Measurements from ENCODE around the gene RPS16. TPM values are rescaled to one million over a fixed set of nuclear protein-coding genes. Genes with fewer than 3 reads are reported as not detected.

RPS16 gene
- total and polyA plus RNA-seq, 2 of the 8 experiments (the other 6 are each of a cell fraction or from before 2014, with no cell fraction given), result 2,433 to 7,810 TPM

- Histone ChIP-seq H3K23me2 (ENCODE audit: low read depth, low read length) (peaks cover 3% of the 10 kb centered on the region; the same call in 1 of the 2 replicates), H3K9me3 (ENCODE audit: insufficient read depth in 2 of 2, low read depth in 1 of 2, low read length in 1 of 2) (no peaks in the 10 kb centered on the region), H3K27ac (ENCODE audit: low read depth, low read length) (no peak overlapping the region), H3K36me3 (ENCODE audit: control insufficient read depth in 2 of 4, insufficient read depth in 4 of 4, low read length in 3 of 4) (peaks cover 17 to 55% (median 40%) of the 10 kb centered on the region in 4 experiments), H3K4ac (replicated peaks; ENCODE audit: insufficient read length, low read depth, low read length) (no peak overlapping the region), H3K4me2 (ENCODE audit: insufficient read depth in 1 of 2, low read depth in 2 of 2, low read length in 2 of 2) (no peak overlapping the region), H3K79me2 (ENCODE audit: control insufficient read depth in 1 of 2, insufficient read depth in 2 of 2, low read length in 2 of 2) (peaks cover 0 to 3% of the 10 kb centered on the region in 2 experiments; a peak in 1 of 4 replicates), H3K56ac (replicated peaks; ENCODE audit: insufficient read length, low read depth, low read length) (no peak overlapping the region), H2BK20ac (ENCODE audit: low read length) (no peak overlapping the region), H4K5ac (ENCODE audit: insufficient read length, low read depth, low read length) (no peak overlapping the region), H2BK15ac (ENCODE audit: low read length) (no peak overlapping the region), H4K8ac (ENCODE audit: extremely low read depth, insufficient read depth, low read length) (no peak overlapping the region), H2AFZ (ENCODE audit: low read length) (no peak overlapping the region), H2BK120ac (replicated peaks; ENCODE audit: low read depth, low read length) (no peak overlapping the region), H3K4me3 (ENCODE audit: extremely low read depth in 1 of 4, insufficient read depth in 2 of 4, low read depth in 3 of 4, low read length in 4 of 4) (no peak overlapping the region), H2AK5ac (ENCODE audit: low read depth, low read length) (no peak overlapping the region), H4K91ac (replicated peaks; ENCODE audit: insufficient read length, low read length) (no peak overlapping the region), H3K27me3 (replicated peaks in 1 of 4; ENCODE audit: control insufficient read depth in 3 of 4, extremely low read depth in 1 of 4, insufficient read depth in 3 of 4, low read length in 3 of 4) (no peaks in the 10 kb centered on the region), H2BK12ac (ENCODE audit: low read depth, low read length) (no peak overlapping the region), H3K18ac (ENCODE audit: extremely low read depth, low read length) (no peak overlapping the region), H4K20me1 (replicated peaks in 1 of 2; ENCODE audit: control insufficient read depth in 1 of 2, insufficient read depth in 2 of 2, low read length in 2 of 2) (peaks cover 5 to 13% of the 10 kb centered on the region in 2 experiments), H3K14ac (ENCODE audit: insufficient read length) (no peak overlapping the region), H3K23ac (ENCODE audit: insufficient read length) (no peak overlapping the region), H3K4me1 (replicated peaks in 1 of 4; ENCODE audit: control insufficient read depth in 3 of 4, insufficient read depth in 4 of 4, low read length in 3 of 4) (no peaks in the 10 kb centered on the region; a peak in 1 of 7 replicates), H2BK5ac (ENCODE audit: low read depth, low read length) (no peak overlapping the region), H3K9ac (replicated peaks in 1 of 4; ENCODE audit: extremely low read depth in 1 of 4, low read depth in 3 of 4, low read length in 3 of 4) (no peak overlapping the region), H3K79me1 (ENCODE audit: low read depth, low read length) (no peaks in the 10 kb centered on the region; the same call in 1 of the 2 replicates)
- 92% methylated on average over 11 of the region's 15 CpGs; no CpG with 5 or more reads in 1 of the 2 experiments for WGBS, 2 experiments (ENCODE audit: extremely low coverage in 1 of 2, insufficient coverage in 1 of 2, insufficient read length in 1 of 2, insufficient replicate concordance in 2 of 2, low coverage in 1 of 2, low lambda C conversion rate in 2 of 2, missing lambda C conversion rate in 1 of 2)
- ChIA-PET CTCF (ENCODE audit: partially characterized antibody) (interaction anchor here (0.7 to 3.9 kb wide), 8 partner anchors 7 to 459 kb away, joined by 3 to 16 read pairs (median 4); partner anchors contain the start of gene RPS16), POLR2A (ENCODE audit: partially characterized antibody) (interaction anchor here (0.6 to 25.7 kb wide), 9 partner anchors 9 to 182 kb away, joined by 3 to 1154 read pairs (median 3); partner anchors contain the start of genes PLEKHG2, RPS16, SELENOV and SUPT5H)
- FAIRE-seq, result no peak
- no peak for DNase-seq (ENCODE audit: low read depth in 1 of 2, low spot score in 2 of 2)
- TF ChIP-seq E2F6 (IDR thresholded peaks at IDR 0.05), result no peak
These were observed 15.0 kb downstream of the RPS16 start for GRCh38 chr19:39420769-39421168.

Measured in H1 (cell line).